ENCODE measurements around the gene SFRP4. TPM values are rescaled to one million over a fixed set of nuclear protein-coding genes. Genes with fewer than 3 reads are reported as not detected.
A peak's percentile ranks its signal among the peaks of the same experiment; 100 is the strongest.

SFRP4 gene
- total and polyA plus RNA-seq, 4 experiments from 2014 or later: not detected

DNA sequence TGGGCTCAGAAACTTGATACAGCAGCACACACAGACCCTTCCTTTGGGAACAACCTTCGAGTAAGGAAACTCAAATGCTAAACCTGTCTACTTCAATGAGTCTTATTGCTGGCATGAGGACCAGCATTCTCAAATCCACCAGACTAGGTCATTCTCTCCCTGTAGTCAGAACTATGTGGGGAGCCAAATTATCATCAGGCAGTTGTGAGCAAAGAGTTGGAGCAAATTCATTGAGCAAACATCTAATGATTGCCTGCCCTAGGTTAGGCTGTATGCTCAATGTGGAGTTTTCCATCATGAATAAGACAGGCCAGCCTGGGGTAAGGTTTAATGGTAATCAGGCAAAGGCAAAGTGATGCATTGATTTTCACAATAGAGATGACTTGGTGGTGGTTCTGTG is 7.4 kb upstream of the SFRP4 start:
- Histone ChIP-seq H3K27ac (ENCODE audit: low read depth, low read length) (no peak overlapping the region), H3K4me3 (ENCODE audit: low read length in 2 of 2) (no peak overlapping the region), H3K9me3 (ENCODE audit: control insufficient read depth in 1 of 2, low read length in 2 of 2) (no peaks in the 10 kb centered on the region), H3K27me3 (ENCODE audit: insufficient read depth, low read length) (peaks cover under 1% of the 10 kb centered on the region), H3K36me3 (ENCODE audit: insufficient read depth, low read length) (no peaks in the 10 kb centered on the region), H3K4me1 (ENCODE audit: insufficient read depth, low read length) (no peaks in the 10 kb centered on the region)
- no peak overlapping the region for H3K4me3 Mint-ChIP-seq
- no peak for DNase-seq
- H3K27ac Mint-ChIP-seq: no peak overlapping the region
- intact Hi-C loops (cut with micrococcal nuclease): no loop called here
- POLR2A ChIA-PET (ENCODE audit: partially characterized antibody): no interaction called here
- H3K27me3 Mint-ChIP-seq: peaks cover 34 to 39% of the 10 kb centered on the region in 2 donors
- peaks cover 0 to 21% (median 7%) of the 10 kb centered on the region in 8 donors for H3K9me3 Mint-ChIP-seq
- H3K36me3 Mint-ChIP-seq: peaks cover 0 to 3% of the 10 kb centered on the region in 2 donors
- CTCF ChIA-PET (ENCODE audit: partially characterized antibody): no interaction called here
- peaks cover 1 to 11% (median 7%) of the 10 kb centered on the region in 4 donors for H3K4me1 Mint-ChIP-seq

DNA sequence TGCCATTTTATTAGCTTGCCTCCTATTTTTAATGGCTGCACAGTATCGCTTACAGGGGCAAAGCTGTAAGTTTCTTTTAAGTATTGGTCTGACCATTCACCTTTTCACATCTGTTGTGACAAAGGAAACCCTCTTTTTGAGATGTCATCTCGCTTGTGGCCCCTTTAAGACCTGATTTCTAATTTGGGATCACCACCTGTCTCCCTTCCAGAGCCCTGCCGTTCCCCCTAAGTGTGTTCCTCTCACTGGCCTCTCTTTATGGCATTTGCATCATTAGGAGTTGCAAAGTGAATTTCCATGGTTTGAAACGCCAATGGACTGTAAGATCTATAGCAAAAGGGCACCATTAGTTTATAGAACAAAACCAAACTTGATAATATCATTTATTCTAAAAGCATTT is 5.3 kb upstream of the SFRP4 start:
- Histone ChIP-seq H3K4me1 (ENCODE audit: insufficient read depth, low read length) (peaks cover 3% of the 10 kb centered on the region), H3K4me3 (ENCODE audit: low read length in 2 of 2) (no peak overlapping the region), H3K9me3 (ENCODE audit: control insufficient read depth in 1 of 2, low read length in 2 of 2) (no peaks in the 10 kb centered on the region), H3K36me3 (ENCODE audit: insufficient read depth, low read length) (no peaks in the 10 kb centered on the region), H3K27me3 (ENCODE audit: insufficient read depth, low read length) (peaks cover 6% of the 10 kb centered on the region), H3K27ac (ENCODE audit: low read depth, low read length) (no peak overlapping the region)
- DNase-seq: no peak
- POLR2A ChIA-PET (ENCODE audit: partially characterized antibody): no interaction called here
- Mint-ChIP-seq H3K4me3 (peak overlapping the region in 4 of 8 donors; percentile 9 to 45 (median 30)), H3K36me3 (peaks cover 0 to 3% of the 10 kb centered on the region in 2 donors), H3K27ac (no peak overlapping the region), H3K27me3 (peaks cover 45 to 53% of the 10 kb centered on the region in 2 donors), H3K4me1 (peaks cover 4 to 16% (median 12%) of the 10 kb centered on the region in 4 donors), H3K9me3 (peaks cover 0 to 21% (median 7%) of the 10 kb centered on the region in 8 donors)
- intact Hi-C loops (cut with micrococcal nuclease): no loop called here
- CTCF ChIA-PET (ENCODE audit: partially characterized antibody): no interaction called here

DNA sequence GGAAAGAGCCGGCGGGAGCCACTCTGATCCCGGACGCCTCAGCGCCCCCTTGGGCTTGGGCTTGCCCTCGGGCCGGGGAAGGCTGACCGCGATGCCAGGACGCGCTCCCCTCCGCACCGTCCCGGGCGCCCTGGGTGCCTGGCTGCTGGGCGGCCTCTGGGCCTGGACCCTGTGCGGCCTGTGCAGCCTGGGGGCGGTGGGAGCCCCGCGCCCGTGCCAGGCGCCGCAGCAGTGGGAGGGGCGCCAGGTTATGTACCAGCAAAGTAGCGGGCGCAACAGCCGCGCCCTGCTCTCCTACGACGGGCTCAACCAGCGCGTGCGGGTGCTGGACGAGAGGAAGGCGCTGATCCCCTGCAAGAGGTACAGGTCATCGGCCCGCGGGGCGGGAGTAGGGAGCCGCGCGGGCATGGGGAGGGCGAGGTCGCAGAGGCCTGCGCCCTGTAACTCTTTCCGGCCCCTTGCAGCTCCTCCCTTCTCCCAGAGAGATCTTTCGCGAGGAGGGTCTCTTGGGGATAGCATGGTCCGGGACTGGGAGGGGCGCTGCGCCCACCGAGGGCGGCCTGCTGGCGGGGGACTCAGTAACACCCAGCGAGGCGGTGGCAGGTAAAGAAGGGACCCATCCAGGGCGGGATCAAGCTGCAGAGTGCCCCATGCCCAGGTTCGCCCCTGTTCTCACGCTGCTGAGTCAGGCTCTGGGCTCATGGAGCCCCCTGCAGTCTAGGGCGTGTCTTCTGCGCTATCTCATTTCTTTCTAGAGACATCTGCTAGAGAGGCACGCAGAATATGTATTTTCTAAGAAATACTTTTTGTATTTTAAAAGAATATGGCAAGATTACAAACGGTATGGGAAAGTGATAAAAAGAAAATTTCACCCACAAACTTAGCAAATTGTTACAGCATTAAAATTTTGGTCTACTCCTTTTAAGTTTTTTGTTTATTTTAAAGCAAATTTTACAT is 4.5 kb upstream of the SFRP4 start:
- Mint-ChIP-seq H3K27me3 (peaks cover 45 to 53% of the 10 kb centered on the region in 2 donors), H3K36me3 (peaks cover 0 to 2% of the 10 kb centered on the region in 2 donors), H3K4me3 (peak overlapping the region; percentile 29 to 85 (median 65)), H3K4me1 (peaks cover 6 to 18% (median 12%) of the 10 kb centered on the region in 4 donors), H3K9me3 (peaks cover 0 to 19% (median 6%) of the 10 kb centered on the region in 8 donors), H3K27ac (no peak overlapping the region)
- POLR2A ChIA-PET (ENCODE audit: partially characterized antibody): no interaction called here
- H3K27me3 ChIP-seq (ENCODE audit: insufficient read depth, low read length): peaks cover 6% of the 10 kb centered on the region
- H3K27ac ChIP-seq (ENCODE audit: low read depth, low read length): no peak overlapping the region
- DNase-seq: no peak
- intact Hi-C loops (cut with micrococcal nuclease): no loop called here
- no peaks in the 10 kb centered on the region for H3K36me3 ChIP-seq (ENCODE audit: insufficient read depth, low read length)
- H3K4me3 ChIP-seq (ENCODE audit: low read length in 2 of 2): no peak overlapping the region
- H3K4me1 ChIP-seq (ENCODE audit: insufficient read depth, low read length): peaks cover 6% of the 10 kb centered on the region
- CTCF ChIA-PET (ENCODE audit: partially characterized antibody): no interaction called here
- no peaks in the 10 kb centered on the region for H3K9me3 ChIP-seq (ENCODE audit: control insufficient read depth in 1 of 2, low read length in 2 of 2)

DNA sequence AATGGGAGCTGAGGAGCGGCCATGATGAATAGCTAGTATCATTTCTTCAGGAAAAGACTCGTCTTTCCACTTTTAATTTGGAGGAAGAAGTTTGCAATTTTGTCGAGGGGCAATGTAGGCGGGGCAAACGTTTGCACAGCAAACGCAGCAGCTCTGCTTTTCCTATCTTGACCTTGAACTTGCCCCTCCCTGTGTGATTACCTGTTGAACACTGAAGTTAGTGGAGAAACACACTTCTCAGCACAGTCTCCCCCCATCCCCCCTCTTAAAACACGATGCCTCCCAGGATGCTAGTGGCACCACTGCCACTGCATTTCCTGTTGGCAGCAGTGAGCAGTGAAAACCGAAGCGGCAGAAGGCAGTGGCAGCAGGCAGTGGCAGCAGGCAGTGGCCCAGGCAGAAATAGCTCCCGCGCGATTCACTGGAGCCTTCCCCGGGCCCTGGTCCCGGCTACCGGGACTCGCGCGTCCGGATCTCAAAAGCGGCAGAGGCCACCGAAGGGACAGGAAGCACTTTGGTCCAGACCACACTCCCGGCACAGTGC is 3.8 kb upstream of the SFRP4 start, which contains the start of gene EPDR1:
Gene EPDR1, plus strand, starts transcription at position 336 of the 544 bp plus-strand sequence. CDS start 300 bp downstream, outside the sequence.
- H3K27me3 Mint-ChIP-seq: peaks cover 46 to 55% of the 10 kb centered on the region in 2 donors
- Histone ChIP-seq H3K9me3 (ENCODE audit: control insufficient read depth in 1 of 2, low read length in 2 of 2) (no peaks in the 10 kb centered on the region), H3K4me1 (ENCODE audit: insufficient read depth, low read length) (peaks cover 8% of the 10 kb centered on the region), H3K36me3 (ENCODE audit: insufficient read depth, low read length) (no peaks in the 10 kb centered on the region), H3K4me3 (ENCODE audit: low read length in 2 of 2) (no peak within 1 kb of the TSS), H3K27me3 (ENCODE audit: insufficient read depth, low read length) (peaks cover 9% of the 10 kb centered on the region), H3K27ac (ENCODE audit: low read depth, low read length) (no peak within 1 kb of the TSS)
- ChIA-PET POLR2A (ENCODE audit: partially characterized antibody) (no interaction called here), CTCF (ENCODE audit: partially characterized antibody) (no interaction called here)
- H3K4me1 Mint-ChIP-seq: peaks cover 8 to 22% (median 12%) of the 10 kb centered on the region in 4 donors
- H3K4me3 Mint-ChIP-seq: peak within 1 kb of the TSS; percentile 59 to 85 (median 70)
- H3K27ac Mint-ChIP-seq: peak within 1 kb of the TSS in 1 of 7 donors; percentile 53
- peak in 4 of 5 donors; percentile 3 to 9 (median 6) for DNase-seq
- intact Hi-C loops (cut with micrococcal nuclease): no loop called here
- no peaks in the 10 kb centered on the region for H3K36me3 Mint-ChIP-seq
- peaks cover 0 to 11% (median 5%) of the 10 kb centered on the region in 8 donors for H3K9me3 Mint-ChIP-seq

DNA sequence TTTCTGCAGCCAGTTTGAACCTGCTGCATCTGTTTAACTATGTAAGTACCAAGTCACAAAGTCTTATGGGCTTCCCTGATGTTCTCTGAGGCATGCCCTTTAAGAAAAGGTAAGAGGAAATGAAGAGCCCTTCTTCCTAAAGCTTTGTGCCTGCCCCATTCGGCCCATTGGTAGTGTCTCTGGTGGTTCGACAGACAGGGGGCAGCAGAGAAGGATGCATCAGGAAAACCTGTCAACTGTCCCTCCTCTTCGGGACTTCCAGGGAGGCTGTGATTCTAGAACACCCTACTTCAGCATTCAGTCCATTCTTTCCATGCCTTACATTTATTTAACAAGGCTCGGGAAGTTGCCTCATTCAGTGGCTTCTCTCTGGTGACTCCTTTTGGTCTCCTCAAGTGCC is 1.9 kb upstream of the SFRP4 start:
- Histone ChIP-seq H3K4me3 (ENCODE audit: low read length in 2 of 2) (no peak overlapping the region), H3K9me3 (ENCODE audit: control insufficient read depth in 1 of 2, low read length in 2 of 2) (no peaks in the 10 kb centered on the region), H3K27me3 (ENCODE audit: insufficient read depth, low read length) (peaks cover 10% of the 10 kb centered on the region), H3K27ac (ENCODE audit: low read depth, low read length) (no peak overlapping the region), H3K4me1 (ENCODE audit: insufficient read depth, low read length) (peaks cover 8% of the 10 kb centered on the region), H3K36me3 (ENCODE audit: insufficient read depth, low read length) (no peaks in the 10 kb centered on the region)
- ChIA-PET POLR2A (ENCODE audit: partially characterized antibody) (no interaction called here), CTCF (ENCODE audit: partially characterized antibody) (no interaction called here)
- Mint-ChIP-seq H3K27me3 (peaks cover 47 to 53% of the 10 kb centered on the region in 2 donors), H3K9me3 (peaks cover 0 to 6% (median 0%) of the 10 kb centered on the region in 8 donors), H3K36me3 (no peaks in the 10 kb centered on the region), H3K27ac (no peak overlapping the region), H3K4me3 (no peak overlapping the region), H3K4me1 (peaks cover 8 to 22% (median 13%) of the 10 kb centered on the region in 4 donors)
- intact Hi-C loops (cut with micrococcal nuclease): no loop called here
- DNase-seq: no peak

DNA sequence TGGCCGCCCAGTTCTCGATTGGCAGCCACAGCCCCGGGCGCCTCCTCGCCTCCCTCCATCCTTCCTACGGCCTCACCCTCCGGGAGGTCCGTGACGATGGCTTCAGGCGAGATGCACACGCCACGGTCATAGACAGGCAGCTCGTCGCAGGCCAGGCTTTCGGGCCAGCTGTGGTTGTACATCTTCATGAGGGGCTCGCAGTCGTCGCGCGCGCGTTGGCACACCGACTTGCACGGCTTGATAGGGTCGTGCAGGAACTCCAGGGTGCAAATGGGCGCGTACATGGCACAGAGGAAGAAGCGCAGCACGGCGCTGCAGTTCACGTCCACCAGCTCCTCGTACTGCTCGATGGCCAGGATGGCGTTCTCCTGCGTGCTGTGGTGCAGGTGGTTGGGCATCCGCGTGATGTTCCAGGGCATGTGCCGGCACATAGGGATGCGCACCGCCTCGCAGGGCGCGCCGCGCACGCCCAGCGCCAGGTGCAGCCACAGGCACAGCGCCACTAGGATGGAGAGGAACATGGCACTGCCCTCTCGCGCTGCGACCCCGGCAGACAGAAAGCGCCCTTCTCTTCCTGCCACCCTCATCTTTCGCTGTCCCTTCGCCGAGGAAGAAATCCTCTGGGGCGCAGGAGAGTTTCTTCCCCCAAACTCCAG is 472 bp downstream of the SFRP4 start:
- Mint-ChIP-seq H3K4me3 (peak overlapping the region in 2 of 8 donors; percentile 13 to 43), H3K27me3 (peaks cover 42 to 44% of the 10 kb centered on the region in 2 donors), H3K27ac (no peak overlapping the region), H3K4me1 (peaks cover 8 to 19% (median 11%) of the 10 kb centered on the region in 4 donors), H3K9me3 (peaks cover 0 to 4% (median 0%) of the 10 kb centered on the region in 8 donors), H3K36me3 (no peaks in the 10 kb centered on the region)
- Histone ChIP-seq H3K4me1 (ENCODE audit: insufficient read depth, low read length) (peaks cover 8% of the 10 kb centered on the region), H3K9me3 (ENCODE audit: control insufficient read depth in 1 of 2, low read length in 2 of 2) (no peaks in the 10 kb centered on the region), H3K4me3 (ENCODE audit: low read length in 2 of 2) (no peak overlapping the region), H3K27me3 (ENCODE audit: insufficient read depth, low read length) (peaks cover 10% of the 10 kb centered on the region), H3K27ac (ENCODE audit: low read depth, low read length) (no peak overlapping the region), H3K36me3 (ENCODE audit: insufficient read depth, low read length) (no peaks in the 10 kb centered on the region)
- no peak for DNase-seq
- CTCF ChIA-PET (ENCODE audit: partially characterized antibody): no interaction called here
- POLR2A ChIA-PET (ENCODE audit: partially characterized antibody): no interaction called here
- intact Hi-C loops (cut with micrococcal nuclease): no loop called here

DNA sequence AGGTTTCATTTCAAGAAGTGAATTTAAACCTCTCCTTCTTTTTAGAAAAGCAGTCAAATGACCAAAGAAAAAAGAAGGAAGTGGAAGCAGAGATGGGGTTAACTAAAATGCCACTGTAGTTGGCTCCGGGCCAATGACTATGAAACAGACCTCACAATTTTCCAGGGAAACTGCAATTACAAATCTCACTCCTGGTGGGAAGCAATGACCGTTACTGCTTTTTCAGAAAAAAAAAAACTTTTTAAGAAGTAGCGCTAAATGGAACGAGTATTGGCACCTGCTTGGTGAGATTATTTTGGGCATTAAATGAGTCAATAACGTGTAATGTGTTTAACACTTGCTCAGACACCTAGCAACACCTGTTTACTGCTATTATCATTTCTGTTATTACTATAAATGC is 1.2 kb downstream of the SFRP4 start:
- DNase-seq: no peak
- H3K4me1 ChIP-seq (ENCODE audit: insufficient read depth, low read length): peaks cover 8% of the 10 kb centered on the region
- no peak overlapping the region for H3K27ac ChIP-seq (ENCODE audit: low read depth, low read length)
- H3K9me3 ChIP-seq (ENCODE audit: control insufficient read depth in 1 of 2, low read length in 2 of 2): no peaks in the 10 kb centered on the region
- Mint-ChIP-seq H3K27ac (no peak overlapping the region), H3K4me1 (peaks cover 7 to 17% (median 10%) of the 10 kb centered on the region in 4 donors), H3K27me3 (peaks cover 43% of the 10 kb centered on the region in 2 donors), H3K4me3 (no peak overlapping the region), H3K9me3 (peaks cover 0 to 4% (median 0%) of the 10 kb centered on the region in 8 donors), H3K36me3 (no peaks in the 10 kb centered on the region)
- CTCF ChIA-PET (ENCODE audit: partially characterized antibody): no interaction called here
- H3K36me3 ChIP-seq (ENCODE audit: insufficient read depth, low read length): no peaks in the 10 kb centered on the region
- no peak overlapping the region for H3K4me3 ChIP-seq (ENCODE audit: low read length in 2 of 2)
- intact Hi-C loops (cut with micrococcal nuclease): no loop called here
- peaks cover 10% of the 10 kb centered on the region for H3K27me3 ChIP-seq (ENCODE audit: insufficient read depth, low read length)
- POLR2A ChIA-PET (ENCODE audit: partially characterized antibody): no interaction called here

Measured in CD4-positive, alpha-beta memory T cell (primary cell).